WTC11 (cell line): ENCODE data around the gene CAPN12. TPM values are rescaled to one million over a fixed set of nuclear protein-coding genes. Genes with fewer than 3 reads are reported as not detected.

ENCODE experiments used
- ATAC-seq: fragments of 200-7000 bp; cut with Tn5 transposase; 2 replicates; pipeline ENCODE4 v1.10.0; 2021; ENCODE audit warnings: mild to moderate bottlenecking, moderate library complexity
- CTCF ChIA-PET: fragments of 300-600 bp; sonication (Branson Sonifier 250); formaldehyde crosslinking; loops from one replicate; lab custom pipeline; 2021; ENCODE audit warnings: antibody characterized with exemption; lab: Charles Lee
- POLR2A ChIA-PET: fragments of 350-600 bp; sonication (Branson Sonifier 250); formaldehyde crosslinking; loops from one replicate; lab custom pipeline; 2021; ENCODE audit warnings: antibody characterized with exemption; lab: Charles Lee
- DNase-seq: peaks from one replicate; pipeline ENCODE4 v3.0.0; 2021; ENCODE audit warnings: low spot score
- H3K27ac Mint-ChIP-seq: 2 replicates; pipeline ENCODE4 v1.8.0; 2021; ENCODE audit warnings: mixed read lengths
- H3K27me3 Mint-ChIP-seq: 2 replicates; pipeline ENCODE4 v1.8.0; 2021; ENCODE audit warnings: low read depth, mild to moderate bottlenecking, moderate library complexity, mixed read lengths
- H3K36me3 Mint-ChIP-seq: 2 replicates; pipeline ENCODE4 v1.8.0; 2021; ENCODE audit warnings: mixed read lengths
- H3K4me1 Mint-ChIP-seq: 2 replicates; pipeline ENCODE4 v1.8.0; 2022; ENCODE audit warnings: mixed read lengths
- H3K4me3 Mint-ChIP-seq: 2 replicates; pipeline ENCODE4 v1.8.0; 2021; ENCODE audit warnings: mild to moderate bottlenecking, moderate library complexity, mixed read lengths
- H3K9me3 Mint-ChIP-seq: 2 replicates; pipeline ENCODE4 v1.8.0; 2021; ENCODE audit warnings: mixed read lengths
- ATF1 ChIP-seq: sonication (generic); formaldehyde crosslinking; IDR thresholded peaks from 2 replicates; pipeline ENCODE4 v1.8.1; 2023; ENCODE audit warnings: mild to moderate bottlenecking, moderate library complexity, missing genetic modification reagents
- CREB1 ChIP-seq: sonication (generic); formaldehyde crosslinking; IDR thresholded peaks from 2 replicates; pipeline ENCODE4 v1.8.0; 2023; ENCODE audit warnings: mild to moderate bottlenecking, missing genetic modification reagents
- ELF4 ChIP-seq: sonication (generic); formaldehyde crosslinking; IDR thresholded peaks from 2 replicates; pipeline ENCODE4 v1.8.1; 2022; ENCODE audit warnings: low read depth, mild to moderate bottlenecking, moderate library complexity, missing genetic modification reagents
- ETV6 ChIP-seq: sonication (generic); formaldehyde crosslinking; IDR thresholded peaks from 2 replicates; pipeline ENCODE4 v1.8.1; 2022; ENCODE audit warnings: mild to moderate bottlenecking, missing genetic modification reagents
- FOXJ3 ChIP-seq: sonication (generic); formaldehyde crosslinking; IDR thresholded peaks from 2 replicates; pipeline ENCODE4 v1.9.0; 2021; ENCODE audit warnings: missing genetic modification reagents, mild to moderate bottlenecking, borderline replicate concordance
- FOXP1 ChIP-seq: sonication (generic); formaldehyde crosslinking; IDR thresholded peaks from 2 replicates; pipeline ENCODE4 v1.8.0; 2022; ENCODE audit warnings: missing genetic modification reagents, mild to moderate bottlenecking, moderate library complexity, borderline replicate concordance
- HMGA2 ChIP-seq: fragments of 250-450 bp; sonication (Bioruptor Pico); IDR thresholded peaks from 2 replicates; pipeline ENCODE4 v1.4.0; 2021; ENCODE audit warnings: mild to moderate bottlenecking, moderate library complexity
- JAZF1 ChIP-seq: fragments of 250-450 bp; sonication (Bioruptor Pico); IDR thresholded peaks from 2 replicates; pipeline ENCODE4 v1.9.0; 2021; ENCODE audit warnings: moderate library complexity, mild to moderate bottlenecking, inconsistent platforms
- NFATC4 ChIP-seq: fragments of 250-450 bp; sonication (Bioruptor Pico); IDR thresholded peaks from 2 replicates; pipeline ENCODE4 v1.9.0; 2021; ENCODE audit warnings: mild to moderate bottlenecking
- OVOL2 ChIP-seq: fragments of 250-450 bp; sonication (Bioruptor Pico); IDR thresholded peaks from 2 replicates; pipeline ENCODE4 v1.9.0; 2021; ENCODE audit warnings: mild to moderate bottlenecking, borderline replicate concordance
- PRRX2 ChIP-seq: fragments of 250-450 bp; sonication (Bioruptor Pico); IDR thresholded peaks from 2 replicates; pipeline ENCODE4 v1.8.0; 2021; ENCODE audit warnings: mild to moderate bottlenecking
- SMAD4 ChIP-seq: sonication (generic); formaldehyde crosslinking; IDR thresholded peaks from 2 replicates; pipeline ENCODE4 v1.8.0; 2022; ENCODE audit warnings: mild to moderate bottlenecking, missing genetic modification reagents
- SOX15 ChIP-seq: fragments of 250-450 bp; sonication (Bioruptor Pico); IDR thresholded peaks from 2 replicates; pipeline ENCODE4 v1.9.0; 2021; ENCODE audit warnings: mild to moderate bottlenecking
- SP1 ChIP-seq: sonication (generic); formaldehyde crosslinking; conservative IDR thresholded peaks from 2 replicates; pipeline ENCODE4 v1.8.1; 2022; ENCODE audit warnings: missing genetic modification reagents
- TCF7 ChIP-seq: sonication (generic); formaldehyde crosslinking; IDR thresholded peaks from 2 replicates; pipeline ENCODE4 v1.8.0; 2022; ENCODE audit warnings: mild to moderate bottlenecking, low read depth, missing genetic modification reagents, moderate library complexity
- TEAD1 ChIP-seq: sonication (generic); formaldehyde crosslinking; IDR thresholded peaks from 2 replicates; pipeline ENCODE4 v1.8.0; 2022; ENCODE audit warnings: mild to moderate bottlenecking, missing genetic modification reagents
- TEAD4 ChIP-seq: sonication (generic); formaldehyde crosslinking; IDR thresholded peaks from 2 replicates; pipeline ENCODE4 v1.8.0; 2022; ENCODE audit warnings: mild to moderate bottlenecking, missing genetic modification reagents
- TP53 ChIP-seq: sonication (generic); formaldehyde crosslinking; IDR thresholded peaks from 2 replicates; pipeline ENCODE4 v1.8.1; 2023; ENCODE audit warnings: mild to moderate bottlenecking, missing genetic modification reagents
- ZBTB21 ChIP-seq: sonication (generic); formaldehyde crosslinking; IDR thresholded peaks from 2 replicates; pipeline ENCODE4 v1.8.1; 2023; ENCODE audit warnings: mild to moderate bottlenecking, missing genetic modification reagents, borderline replicate concordance
- ZNF138 ChIP-seq: sonication (generic); formaldehyde crosslinking; conservative IDR thresholded peaks from 2 replicates; pipeline ENCODE4 v1.8.1; 2022; ENCODE audit warnings: mild to moderate bottlenecking, moderate library complexity, missing genetic modification reagents
- ZNF416 ChIP-seq: fragments of 250-450 bp; sonication (Bioruptor Pico); IDR thresholded peaks from 2 replicates; pipeline ENCODE4 v1.9.0; 2021; ENCODE audit warnings: mild to moderate bottlenecking, inconsistent platforms
- ZNF423 ChIP-seq: fragments of 250-450 bp; sonication (Bioruptor Pico); IDR thresholded peaks from 2 replicates; pipeline ENCODE4 v2.1.2; 2022; ENCODE audit warnings: mild to moderate bottlenecking, moderate library complexity
- total RNA-seq: library from RNA; stranded (reverse); gene quantifications from 3 replicates; pipeline ENCODE4 v1.2.3, GENCODE V29; 2021
- TF ChIP-seq, protein P1 (sequence below): sonication (generic); formaldehyde crosslinking; conservative IDR thresholded peaks from 2 replicates; pipeline ENCODE4 v1.8.1; 2022; ENCODE audit warnings: mild to moderate bottlenecking, missing genetic modification reagents
- TF ChIP-seq, protein P2 (sequence below): fragments of 250-450 bp; sonication (Bioruptor Pico); IDR thresholded peaks from 2 replicates; pipeline ENCODE4 v1.9.0; 2021; ENCODE audit warnings: mild to moderate bottlenecking
- TF ChIP-seq, protein P3 (sequence below): sonication (generic); formaldehyde crosslinking; IDR thresholded peaks from 2 replicates; pipeline ENCODE4 v1.8.0; 2023; ENCODE audit warnings: mild to moderate bottlenecking, missing genetic modification reagents
- TF ChIP-seq, protein P4 (sequence below): sonication (generic); formaldehyde crosslinking; IDR thresholded peaks from 2 replicates; pipeline ENCODE4 v1.8.0; 2023; ENCODE audit warnings: missing genetic modification reagents
- TF ChIP-seq, protein P5 (sequence below): fragments of 200-600 bp; IDR thresholded peaks from 2 replicates; pipeline ENCODE4 v1.8.0; 2022; ENCODE audit warnings: antibody characterized with exemption
- TF ChIP-seq, protein P6 (sequence below): sonication (generic); formaldehyde crosslinking; IDR thresholded peaks from 2 replicates; pipeline ENCODE4 v1.8.1; 2023; ENCODE audit warnings: mild to moderate bottlenecking, missing genetic modification reagents

Gene CAPN12
- total RNA-seq, 1 experiment from 2014 or later: 9.6 TPM

DNA sequence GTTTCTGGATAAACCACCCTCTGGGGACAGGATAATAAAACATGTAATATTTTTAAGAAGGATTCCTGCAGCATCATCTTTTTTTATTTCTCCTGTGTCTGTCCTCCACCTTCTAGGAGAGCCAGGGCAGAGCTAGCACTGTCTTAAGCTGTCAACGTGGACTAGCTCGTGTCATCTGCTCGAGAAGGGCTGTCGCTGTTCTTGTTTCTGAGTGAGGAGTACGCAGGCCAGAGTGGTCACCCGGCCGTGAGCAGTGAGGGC lies 13.9 kb downstream of the CAPN12 start (continued):
- TF ChIP-seq, protein P1, sequence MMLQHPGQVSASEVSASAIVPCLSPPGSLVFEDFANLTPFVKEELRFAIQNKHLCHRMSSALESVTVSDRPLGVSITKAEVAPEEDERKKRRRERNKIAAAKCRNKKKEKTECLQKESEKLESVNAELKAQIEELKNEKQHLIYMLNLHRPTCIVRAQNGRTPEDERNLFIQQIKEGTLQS (CRISPR knock-in tag): no peak
- no peak for TF ChIP-seq ZBTB21 (CRISPR knock-in tag)
- no peak for TF ChIP-seq TP53
- TF ChIP-seq, protein P2, sequence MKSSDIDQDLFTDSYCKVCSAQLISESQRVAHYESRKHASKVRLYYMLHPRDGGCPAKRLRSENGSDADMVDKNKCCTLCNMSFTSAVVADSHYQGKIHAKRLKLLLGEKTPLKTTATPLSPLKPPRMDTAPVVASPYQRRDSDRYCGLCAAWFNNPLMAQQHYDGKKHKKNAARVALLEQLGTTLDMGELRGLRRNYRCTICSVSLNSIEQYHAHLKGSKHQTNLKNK (CRISPR knock-in tag): no peak
- TF ChIP-seq, protein P3, sequence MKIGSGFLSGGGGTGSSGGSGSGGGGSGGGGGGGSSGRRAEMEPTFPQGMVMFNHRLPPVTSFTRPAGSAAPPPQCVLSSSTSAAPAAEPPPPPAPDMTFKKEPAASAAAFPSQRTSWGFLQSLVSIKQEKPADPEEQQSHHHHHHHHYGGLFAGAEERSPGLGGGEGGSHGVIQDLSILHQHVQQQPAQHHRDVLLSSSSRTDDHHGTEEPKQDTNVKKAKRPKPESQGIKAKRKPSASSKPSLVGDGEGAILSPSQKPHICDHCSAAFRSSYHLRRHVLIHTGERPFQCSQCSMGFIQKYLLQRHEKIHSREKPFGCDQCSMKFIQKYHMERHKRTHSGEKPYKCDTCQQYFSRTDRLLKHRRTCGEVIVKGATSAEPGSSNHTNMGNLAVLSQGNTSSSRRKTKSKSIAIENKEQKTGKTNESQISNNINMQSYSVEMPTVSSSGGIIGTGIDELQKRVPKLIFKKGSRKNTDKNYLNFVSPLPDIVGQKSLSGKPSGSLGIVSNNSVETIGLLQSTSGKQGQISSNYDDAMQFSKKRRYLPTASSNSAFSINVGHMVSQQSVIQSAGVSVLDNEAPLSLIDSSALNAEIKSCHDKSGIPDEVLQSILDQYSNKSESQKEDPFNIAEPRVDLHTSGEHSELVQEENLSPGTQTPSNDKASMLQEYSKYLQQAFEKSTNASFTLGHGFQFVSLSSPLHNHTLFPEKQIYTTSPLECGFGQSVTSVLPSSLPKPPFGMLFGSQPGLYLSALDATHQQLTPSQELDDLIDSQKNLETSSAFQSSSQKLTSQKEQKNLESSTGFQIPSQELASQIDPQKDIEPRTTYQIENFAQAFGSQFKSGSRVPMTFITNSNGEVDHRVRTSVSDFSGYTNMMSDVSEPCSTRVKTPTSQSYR: no peak
- TF ChIP-seq, protein P4, sequence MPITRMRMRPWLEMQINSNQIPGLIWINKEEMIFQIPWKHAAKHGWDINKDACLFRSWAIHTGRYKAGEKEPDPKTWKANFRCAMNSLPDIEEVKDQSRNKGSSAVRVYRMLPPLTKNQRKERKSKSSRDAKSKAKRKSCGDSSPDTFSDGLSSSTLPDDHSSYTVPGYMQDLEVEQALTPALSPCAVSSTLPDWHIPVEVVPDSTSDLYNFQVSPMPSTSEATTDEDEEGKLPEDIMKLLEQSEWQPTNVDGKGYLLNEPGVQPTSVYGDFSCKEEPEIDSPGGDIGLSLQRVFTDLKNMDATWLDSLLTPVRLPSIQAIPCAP: no peak
- no peak for TF ChIP-seq FOXP1 (CRISPR knock-in tag)
- TF ChIP-seq ZNF138 (CRISPR knock-in tag): no peak
- TF ChIP-seq NFATC4 (CRISPR knock-in tag): no peak
- TF ChIP-seq, all 79 proteins: peak for 0

DNA sequence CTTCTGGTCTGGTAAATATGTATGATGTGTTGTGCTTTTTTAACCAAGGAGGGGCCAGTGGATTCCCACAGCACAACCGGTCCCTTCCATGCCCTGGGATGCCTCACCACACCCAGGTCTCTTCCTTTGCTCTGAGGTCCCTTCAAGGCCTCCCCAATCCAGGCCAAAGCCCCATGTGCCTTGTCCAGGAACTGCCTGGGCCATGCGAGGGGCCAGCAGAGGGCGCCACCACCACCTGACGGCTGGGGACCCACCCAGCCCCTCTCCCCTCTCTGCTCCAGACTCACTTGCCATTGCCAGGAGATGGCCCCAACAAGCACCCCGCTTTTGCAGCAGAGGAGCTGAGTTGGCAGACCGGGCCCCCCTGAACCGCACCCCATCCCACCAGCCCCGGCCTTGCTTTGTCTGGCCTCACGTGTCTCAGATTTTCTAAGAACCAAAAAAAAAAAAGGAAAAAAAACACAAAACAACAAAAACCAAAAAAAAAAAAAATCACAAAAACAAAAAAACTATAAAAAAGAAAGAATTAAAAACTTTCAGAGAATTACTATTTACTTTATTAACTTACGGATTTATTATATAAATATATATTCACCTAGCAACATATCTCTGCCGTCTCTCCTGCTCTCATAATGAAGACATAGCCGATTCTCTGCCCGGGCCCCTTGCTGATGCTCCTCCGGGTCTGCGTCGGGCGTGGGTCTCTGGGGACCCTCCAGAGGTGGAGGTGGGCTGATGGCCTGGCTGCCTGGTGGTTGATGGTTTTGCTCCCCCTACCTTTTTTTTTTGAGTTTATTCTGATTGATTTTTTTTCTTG lies 14.4 kb downstream of the CAPN12 start:
- CTCF ChIA-PET: interaction anchor here (0.6 to 0.9 kb wide), 10 partner anchors 11 to 1801 kb away, joined by 3 to 6 read pairs (median 3); partner anchors contain the start of genes FAM98C, MRPS12 and SARS2
- DNase-seq: peak; percentile 94
- no peak overlapping the region for H3K4me3 Mint-ChIP-seq
- H3K27me3 Mint-ChIP-seq: no peaks in the 10 kb centered on the region
- H3K4me1 Mint-ChIP-seq: peaks cover 4% of the 10 kb centered on the region
- TF ChIP-seq, protein P5, sequence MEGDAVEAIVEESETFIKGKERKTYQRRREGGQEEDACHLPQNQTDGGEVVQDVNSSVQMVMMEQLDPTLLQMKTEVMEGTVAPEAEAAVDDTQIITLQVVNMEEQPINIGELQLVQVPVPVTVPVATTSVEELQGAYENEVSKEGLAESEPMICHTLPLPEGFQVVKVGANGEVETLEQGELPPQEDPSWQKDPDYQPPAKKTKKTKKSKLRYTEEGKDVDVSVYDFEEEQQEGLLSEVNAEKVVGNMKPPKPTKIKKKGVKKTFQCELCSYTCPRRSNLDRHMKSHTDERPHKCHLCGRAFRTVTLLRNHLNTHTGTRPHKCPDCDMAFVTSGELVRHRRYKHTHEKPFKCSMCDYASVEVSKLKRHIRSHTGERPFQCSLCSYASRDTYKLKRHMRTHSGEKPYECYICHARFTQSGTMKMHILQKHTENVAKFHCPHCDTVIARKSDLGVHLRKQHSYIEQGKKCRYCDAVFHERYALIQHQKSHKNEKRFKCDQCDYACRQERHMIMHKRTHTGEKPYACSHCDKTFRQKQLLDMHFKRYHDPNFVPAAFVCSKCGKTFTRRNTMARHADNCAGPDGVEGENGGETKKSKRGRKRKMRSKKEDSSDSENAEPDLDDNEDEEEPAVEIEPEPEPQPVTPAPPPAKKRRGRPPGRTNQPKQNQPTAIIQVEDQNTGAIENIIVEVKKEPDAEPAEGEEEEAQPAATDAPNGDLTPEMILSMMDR: peak; percentile 88
- TF ChIP-seq ETV6 (no peak), SP1 (CRISPR knock-in tag) (0 out of 2 replicates have a peak, but pooled peaks have one; percentile 30)
- TF ChIP-seq, all 79 proteins: peak for 2
- no peaks in the 10 kb centered on the region for H3K9me3 Mint-ChIP-seq
- POLR2A ChIA-PET: no interaction called here
- H3K36me3 Mint-ChIP-seq: peaks cover 31% of the 10 kb centered on the region
- ATAC-seq: peak; percentile 82
- peak overlapping the region; percentile 94 for H3K27ac Mint-ChIP-seq

DNA sequence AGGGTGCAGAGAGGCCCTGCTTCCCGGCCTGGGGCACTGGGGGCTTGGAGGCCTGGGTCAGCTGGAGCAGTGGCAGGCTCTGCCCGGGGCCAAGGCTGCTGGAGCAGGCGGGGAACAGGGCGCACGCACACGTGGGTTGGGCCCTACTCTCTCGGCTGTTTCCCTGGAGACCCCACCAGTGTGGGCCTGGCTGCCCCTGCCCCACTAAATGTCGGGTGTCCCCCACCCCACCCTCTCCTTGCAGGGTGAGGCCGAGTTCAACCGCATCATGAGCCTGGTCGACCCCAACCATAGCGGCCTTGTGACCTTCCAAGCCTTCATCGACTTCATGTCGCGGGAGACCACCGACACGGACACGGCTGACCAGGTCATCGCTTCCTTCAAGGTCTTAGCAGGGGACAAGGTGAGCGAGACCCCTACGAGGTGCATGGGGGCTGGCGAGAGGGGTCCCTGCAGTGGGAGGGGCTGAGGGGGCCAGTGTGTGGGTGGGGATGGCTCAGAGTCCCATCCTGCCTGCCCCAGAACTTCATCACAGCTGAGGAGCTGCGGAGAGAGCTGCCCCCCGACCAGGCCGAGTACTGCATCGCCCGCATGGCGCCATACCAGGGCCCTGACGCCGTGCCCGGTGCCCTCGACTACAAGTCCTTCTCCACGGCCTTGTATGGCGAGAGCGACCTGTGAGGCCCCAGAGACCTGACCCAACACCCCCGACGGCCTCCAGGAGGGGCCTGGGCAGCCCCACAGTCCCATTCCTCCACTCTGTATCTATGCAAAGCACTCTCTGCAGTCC lies 15.3 kb downstream of the CAPN12 start:
- H3K4me3 Mint-ChIP-seq: no peak overlapping the region
- no peak for ATAC-seq
- DNase-seq: no peak
- CTCF ChIA-PET: interaction anchor here (0.7 to 1.2 kb wide), 2 partner anchors 10 to 224 kb away, joined by 3 to 7 read pairs; no protein-coding TSS in a partner anchor
- H3K27me3 Mint-ChIP-seq: no peaks in the 10 kb centered on the region
- peaks cover 36% of the 10 kb centered on the region for H3K36me3 Mint-ChIP-seq
- H3K4me1 Mint-ChIP-seq: peaks cover 3% of the 10 kb centered on the region
- H3K27ac Mint-ChIP-seq: no peak overlapping the region
- H3K9me3 Mint-ChIP-seq: no peaks in the 10 kb centered on the region
- POLR2A ChIA-PET: interaction anchor here (0.7 kb wide), 1 partner anchor 46 kb away, joined by 3 read pairs; no protein-coding TSS in a partner anchor
- TF ChIP-seq TEAD1 (CRISPR knock-in tag) (no peak), FOXJ3 (CRISPR knock-in tag) (no peak), ELF4 (no peak), OVOL2 (no peak), JAZF1 (no peak), SMAD4 (CRISPR knock-in tag) (no peak), TEAD4 (CRISPR knock-in tag) (no peak), TCF7 (CRISPR knock-in tag) (no peak), CREB1 (CRISPR knock-in tag) (no peak), HMGA2 (CRISPR knock-in tag) (no peak), SOX15 (no peak), ZNF423 (CRISPR knock-in tag) (no peak), PRRX2 (CRISPR knock-in tag) (no peak), ATF1 (CRISPR knock-in tag) (no peak), ZNF416 (CRISPR knock-in tag) (no peak)
- TF ChIP-seq, protein P6, sequence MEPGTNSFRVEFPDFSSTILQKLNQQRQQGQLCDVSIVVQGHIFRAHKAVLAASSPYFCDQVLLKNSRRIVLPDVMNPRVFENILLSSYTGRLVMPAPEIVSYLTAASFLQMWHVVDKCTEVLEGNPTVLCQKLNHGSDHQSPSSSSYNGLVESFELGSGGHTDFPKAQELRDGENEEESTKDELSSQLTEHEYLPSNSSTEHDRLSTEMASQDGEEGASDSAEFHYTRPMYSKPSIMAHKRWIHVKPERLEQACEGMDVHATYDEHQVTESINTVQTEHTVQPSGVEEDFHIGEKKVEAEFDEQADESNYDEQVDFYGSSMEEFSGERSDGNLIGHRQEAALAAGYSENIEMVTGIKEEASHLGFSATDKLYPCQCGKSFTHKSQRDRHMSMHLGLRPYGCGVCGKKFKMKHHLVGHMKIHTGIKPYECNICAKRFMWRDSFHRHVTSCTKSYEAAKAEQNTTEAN (CRISPR knock-in tag): no peak
